ENCODE data around the gene C11orf98. TPM values are rescaled to one million over a fixed set of nuclear protein-coding genes. Genes with fewer than 3 reads are reported as not detected.

Gene C11orf98
- total RNA-seq, 1 donor from 2014 or later, result 60.1 TPM

- no peak for DNase-seq (ENCODE audit: low spot score)
- Mint-ChIP-seq H3K9me3 (ENCODE audit: unreplicated experiment) (no peaks in the 10 kb centered on the region), H3K4me1 (ENCODE audit: unreplicated experiment) (peaks cover 24% of the 10 kb centered on the region), H3K27ac (ENCODE audit: unreplicated experiment) (peak overlapping the region; percentile 57), H3K4me3 (ENCODE audit: unreplicated experiment) (peak overlapping the region; percentile 47), H3K27me3 (ENCODE audit: unreplicated experiment) (peaks cover 17% of the 10 kb centered on the region), H3K36me3 (ENCODE audit: low read depth, unreplicated experiment) (peaks cover 35% of the 10 kb centered on the region)
- no peak for TF ChIP-seq CTCF (IDR thresholded peaks at IDR 0.05; ENCODE audit: unreplicated experiment)
These were observed 20.8 kb downstream of the C11orf98 start for GRCh38 chr11:62644220-62644619.

- no peak for TF ChIP-seq CTCF (IDR thresholded peaks at IDR 0.05; ENCODE audit: unreplicated experiment)
- DNase-seq (ENCODE audit: low spot score), result no peak
- Mint-ChIP-seq H3K4me3 (ENCODE audit: unreplicated experiment) (peak overlapping the region; percentile 73), H3K27me3 (ENCODE audit: unreplicated experiment) (peaks cover 10% of the 10 kb centered on the region), H3K9me3 (ENCODE audit: unreplicated experiment) (no peaks in the 10 kb centered on the region), H3K36me3 (ENCODE audit: low read depth, unreplicated experiment) (peaks cover 69% of the 10 kb centered on the region), H3K4me1 (ENCODE audit: unreplicated experiment) (no peaks in the 10 kb centered on the region), H3K27ac (ENCODE audit: unreplicated experiment) (peak overlapping the region; percentile 78)
These were observed 32.5 kb downstream of the C11orf98 start for GRCh38 chr11:62632492-62632891.

DNA sequence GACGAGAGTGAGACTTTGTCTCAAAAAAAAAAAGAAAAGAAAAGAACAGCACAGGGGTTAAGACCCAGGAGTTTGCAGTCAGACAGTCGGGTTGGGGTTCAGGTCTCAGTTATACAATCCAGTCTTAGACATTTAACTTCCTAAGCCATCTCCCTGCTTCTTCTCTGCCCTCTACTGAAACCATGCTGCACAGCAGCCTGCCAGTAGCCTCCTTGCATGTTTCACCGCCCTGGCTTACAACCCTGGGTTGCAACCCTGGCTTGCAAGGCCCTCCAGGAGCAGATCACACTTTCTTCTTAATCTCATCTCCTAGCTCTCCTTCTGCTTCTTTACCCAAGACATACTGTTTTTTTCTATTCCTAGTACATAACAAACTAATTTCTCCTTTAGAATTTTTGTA is 37.3 kb downstream of the C11orf98 start:
- Mint-ChIP-seq H3K9me3 (ENCODE audit: unreplicated experiment) (no peaks in the 10 kb centered on the region), H3K27ac (ENCODE audit: unreplicated experiment) (no peak overlapping the region), H3K4me3 (ENCODE audit: unreplicated experiment) (peak overlapping the region; percentile 47), H3K4me1 (ENCODE audit: unreplicated experiment) (peaks cover 32% of the 10 kb centered on the region), H3K27me3 (ENCODE audit: unreplicated experiment) (peaks cover 16% of the 10 kb centered on the region), H3K36me3 (ENCODE audit: low read depth, unreplicated experiment) (peaks cover 66% of the 10 kb centered on the region)
- TF ChIP-seq CTCF (IDR thresholded peaks at IDR 0.05; ENCODE audit: unreplicated experiment), result no peak
- no peak for DNase-seq (ENCODE audit: low spot score)

DNA sequence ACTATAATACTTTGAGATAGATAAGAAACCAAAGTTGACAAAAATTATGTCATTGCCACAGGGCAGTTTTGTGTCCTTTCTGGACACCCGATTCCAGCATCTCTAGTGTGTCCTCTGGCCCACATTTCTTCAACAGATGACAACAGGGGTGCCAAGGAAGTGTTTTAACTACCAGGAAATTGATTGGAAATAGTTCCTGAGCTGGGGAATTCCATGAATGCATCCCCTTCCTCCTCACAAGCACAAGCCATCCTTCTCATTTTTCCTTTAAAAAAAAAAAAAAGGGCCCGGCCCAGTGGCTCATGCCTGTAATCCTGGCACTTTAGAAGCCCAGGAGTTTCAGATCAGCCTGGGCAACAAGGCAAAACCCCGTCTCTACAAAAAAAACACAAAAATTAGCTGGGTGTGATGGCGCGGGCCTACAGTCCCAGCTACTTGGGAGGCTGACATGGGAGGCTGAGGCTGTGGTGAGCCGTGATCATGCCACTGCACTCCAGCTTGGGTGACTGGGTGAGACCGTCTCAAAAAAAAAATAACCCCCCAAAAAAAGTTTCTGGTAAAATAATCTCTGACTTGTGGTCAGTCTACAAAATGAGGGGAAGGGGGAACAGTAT is 42.4 kb downstream of the C11orf98 start:
- peaks cover 50% of the 10 kb centered on the region for H3K4me1 Mint-ChIP-seq (ENCODE audit: unreplicated experiment)
- peaks cover 37% of the 10 kb centered on the region for H3K36me3 Mint-ChIP-seq (ENCODE audit: low read depth, unreplicated experiment)
- peaks cover 15% of the 10 kb centered on the region for H3K27me3 Mint-ChIP-seq (ENCODE audit: unreplicated experiment)
- no peaks in the 10 kb centered on the region for H3K9me3 Mint-ChIP-seq (ENCODE audit: unreplicated experiment)
- peak overlapping the region; percentile 91 for H3K4me3 Mint-ChIP-seq (ENCODE audit: unreplicated experiment)
- DNase-seq (ENCODE audit: low spot score), result no peak
- no peak for TF ChIP-seq CTCF (IDR thresholded peaks at IDR 0.05; ENCODE audit: unreplicated experiment)
- H3K27ac Mint-ChIP-seq (ENCODE audit: unreplicated experiment), result peak overlapping the region; percentile 100

DNA sequence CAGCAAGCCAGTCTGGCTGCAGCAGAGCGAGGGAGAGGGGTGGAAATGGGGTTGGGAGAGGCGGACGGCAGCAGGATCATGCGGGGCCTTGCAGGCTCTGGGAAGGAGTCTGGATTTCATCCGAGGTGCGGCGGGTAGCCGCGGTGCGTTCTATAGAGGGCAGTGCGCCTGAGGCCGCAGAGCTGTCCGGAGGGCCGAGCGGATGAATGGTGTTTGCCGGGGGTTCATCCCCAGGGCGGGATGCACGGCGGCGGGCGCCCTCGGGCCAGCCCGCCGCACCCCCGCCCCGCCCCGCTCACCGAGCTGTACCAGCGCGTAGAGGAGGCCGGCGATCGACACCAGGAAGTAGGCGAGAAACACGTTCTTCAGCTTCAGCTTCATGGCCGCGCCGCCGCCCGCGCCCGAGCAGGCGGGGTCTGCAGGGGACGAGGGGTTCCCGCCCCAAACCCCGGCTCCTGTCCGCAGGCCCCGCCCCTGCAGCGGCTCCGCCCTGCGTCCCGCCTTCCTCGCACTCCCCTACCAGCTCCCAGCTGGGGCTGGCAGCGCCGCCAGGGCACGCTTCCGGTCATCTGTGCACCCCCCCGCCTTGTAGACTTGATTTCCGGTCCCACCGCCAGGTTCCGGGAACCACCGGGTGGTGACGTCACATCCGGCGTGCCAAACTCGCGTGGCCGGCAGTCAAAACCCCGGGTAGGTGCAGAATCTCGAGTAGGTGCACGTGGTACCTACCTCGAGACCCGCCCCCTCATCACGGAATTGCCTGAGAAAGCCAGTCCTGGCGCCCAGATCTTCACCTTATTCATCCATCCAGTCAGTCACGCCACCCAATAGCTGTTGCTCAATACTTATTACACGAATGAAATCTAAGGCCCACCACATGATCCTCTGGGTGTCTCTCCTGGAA is 43.2 kb downstream of the C11orf98 start, which contains the start of gene B3GAT3:
TSS of gene B3GAT3 (minus strand) at position 420 of the 904 bp plus-strand sequence. CDS start at position 381, 39 bp downstream.
- no peak for TF ChIP-seq CTCF (IDR thresholded peaks at IDR 0.05; ENCODE audit: unreplicated experiment)
- H3K27me3 Mint-ChIP-seq (ENCODE audit: unreplicated experiment), result peaks cover 15% of the 10 kb centered on the region
- H3K4me1 Mint-ChIP-seq (ENCODE audit: unreplicated experiment), result peaks cover 46% of the 10 kb centered on the region
- no peaks in the 10 kb centered on the region for H3K9me3 Mint-ChIP-seq (ENCODE audit: unreplicated experiment)
- DNase-seq (ENCODE audit: low spot score), result peak; percentile 93
- peak within 1 kb of the TSS; percentile 100 for H3K27ac Mint-ChIP-seq (ENCODE audit: unreplicated experiment)
- H3K36me3 Mint-ChIP-seq (ENCODE audit: low read depth, unreplicated experiment), result peaks cover 31% of the 10 kb centered on the region
- H3K4me3 Mint-ChIP-seq (ENCODE audit: unreplicated experiment), result peak within 1 kb of the TSS; percentile 93

Measured in endothelial cell (in vitro differentiated cells).